Esophagus squamous epithelium (tissue), 5 donors: ENCODE results near the gene ATP11A. TPM values are rescaled to one million over a fixed set of nuclear protein-coding genes. Genes with fewer than 3 reads are reported as not detected.

Experiments
- DNase-seq: peaks from one replicate; lab custom pipeline; 2025; lab: John Stamatoyannopoulos, UW
- H3K27ac ChIP-seq, 4 donors: fragments of 200-600 bp; sonication (generic); one replicate each; pipeline ENCODE4 v1.5.1; 2016 to 2019; ENCODE audit warnings: mild to moderate bottlenecking in 1 of 4
- H3K27me3 ChIP-seq, 4 donors: fragments of 200-600 bp; sonication (generic); 1 replicate in 3 of 4; 2 replicates in 1 of 4; pipeline versions ENCODE4 v1.5.1 to v1.6.0; 2017 to 2021; ENCODE audit warnings: antibody characterized with exemption in 1 of 4
- H3K36me3 ChIP-seq, 3 donors: fragments of 200-600 bp; sonication (generic); one replicate each; pipeline ENCODE4 v1.5.1; 2016 to 2019
- H3K4me1 ChIP-seq, 3 donors: fragments of 200-600 bp; sonication (generic); one replicate each; pipeline ENCODE4 v1.5.1; 2017 to 2019
- H3K4me3 ChIP-seq, 4 donors: fragments of 200-600 bp; sonication (generic); 1 replicate in 3 of 4; 2 replicates in 1 of 4; pipeline ENCODE4 v1.5.1; 2016 to 2019; ENCODE audit warnings: mild to moderate bottlenecking in 2 of 4, moderate library complexity in 1 of 4
- H3K9me3 ChIP-seq, 3 donors: fragments of 200-600 bp; sonication (generic); one replicate each; pipeline ENCODE4 v1.5.1; 2016 to 2019
- CTCF ChIP-seq, 6 experiments: fragments of 450-650 bp in 4 of 6; fragments of 200-600 bp in 2 of 6; sonication (generic) in 2 of 6; IDR thresholded peaks; one replicate each; pipeline ENCODE4 v1.5.1; 2016 to 2019; ENCODE audit warnings: antibody characterized with exemption in 6 of 6, mild to moderate bottlenecking in 4 of 6, moderate library complexity in 4 of 6
- POLR2A ChIP-seq, 4 donors: fragments of 450-650 bp; IDR thresholded peaks; one replicate each; pipeline ENCODE4 v1.6.1; 2017; ENCODE audit warnings: antibody characterized with exemption in 4 of 4, mild to moderate bottlenecking in 4 of 4, moderate library complexity in 3 of 4
- WGBS, 2 donors: methylation state at CpG; one replicate each; pipeline ENCODE4 v1.1.5; 2018; 5-methylcytosine and 5-hydroxymethylcytosine counted together
- intact Hi-C: fragments of 100-400 bp; cut with DNase I; formaldehyde crosslinking; loops from one replicate; pipeline ENCODE4 v1.15.0; 2022
- total RNA-seq, 4 donors: library from RNA; depleted of rRNA; stranded (reverse); fragments of >200 nt; gene quantifications; one replicate each; pipeline ENCODE4 v1.1.0, GENCODE V29; 2016
- donor health status: DM: yes; HTN: yes; CAD: no.

The ATP11A gene
- total RNA-seq, 4 donors from 2014 or later, result 9.6 to 20.0 (median 16.1) TPM

- Histone ChIP-seq H3K27me3 (peaks cover 0 to 55% (median 0%) of the 10 kb centered on the region in 4 donors), H3K4me3 (no peak overlapping the region), H3K27ac (no peak overlapping the region), H3K9me3 (no peaks in the 10 kb centered on the region), H3K4me1 (no peaks in the 10 kb centered on the region), H3K36me3 (no peaks in the 10 kb centered on the region)
- TF ChIP-seq POLR2A (IDR thresholded peaks at IDR 0.05) (no peak), CTCF (IDR thresholded peaks at IDR 0.05) (no peak)
- WGBS, 2 donors, result 86 to 90% methylated on average over 29 of the region's 29 CpGs
- intact Hi-C loops, result no loop called here
- DNase-seq, result no peak
These were observed 227.3 kb downstream of the ATP11A start for GRCh38 chr13:112917056-112917664.

GRCh38 chr13:112917737-112918136, 227.9 kb downstream of the ATP11A start:
- H3K9me3 ChIP-seq, result no peaks in the 10 kb centered on the region
- H3K36me3 ChIP-seq, result no peaks in the 10 kb centered on the region
- no peak overlapping the region for H3K27ac ChIP-seq
- H3K4me3 ChIP-seq, result no peak overlapping the region
- H3K4me1 ChIP-seq, result no peaks in the 10 kb centered on the region
- intact Hi-C loops, result no loop called here
- TF ChIP-seq POLR2A (IDR thresholded peaks at IDR 0.05) (no peak), CTCF (IDR thresholded peaks at IDR 0.05) (no peak)
- DNase-seq, result no peak
- H3K27me3 ChIP-seq, result peaks cover 0 to 52% (median 0%) of the 10 kb centered on the region in 4 donors
- WGBS, 2 donors, result 88 to 91% methylated on average over 3 of the region's 3 CpGs

GRCh38 chr13:112918266-112918665, 228.4 kb downstream of the ATP11A start:
- 73 to 76% methylated on average over 3 to 8 of the region's 8 CpGs for WGBS, 2 donors
- TF ChIP-seq POLR2A (IDR thresholded peaks at IDR 0.05) (no peak), CTCF (IDR thresholded peaks at IDR 0.05) (no peak)
- Histone ChIP-seq H3K4me1 (no peaks in the 10 kb centered on the region), H3K9me3 (no peaks in the 10 kb centered on the region), H3K27ac (no peak overlapping the region), H3K27me3 (peaks cover 0 to 52% (median 0%) of the 10 kb centered on the region in 4 donors), H3K36me3 (no peaks in the 10 kb centered on the region), H3K4me3 (no peak overlapping the region)
- intact Hi-C loops, result no loop called here
- no peak for DNase-seq

GRCh38 chr13:112918746-112919145, 228.9 kb downstream of the ATP11A start:
- Histone ChIP-seq H3K4me1 (no peaks in the 10 kb centered on the region), H3K27ac (no peak overlapping the region), H3K9me3 (no peaks in the 10 kb centered on the region), H3K4me3 (no peak overlapping the region), H3K36me3 (no peaks in the 10 kb centered on the region), H3K27me3 (peaks cover 0 to 57% (median 0%) of the 10 kb centered on the region in 4 donors)
- intact Hi-C loops, result no loop called here
- TF ChIP-seq CTCF (IDR thresholded peaks at IDR 0.05), result no peak
- no peak for DNase-seq
- 82 to 92% methylated on average over 13 of the region's 13 CpGs for WGBS, 2 donors

GRCh38 chr13:112923962-112924361, 234.1 kb downstream of the ATP11A start:
- Histone ChIP-seq H3K27ac (no peak overlapping the region), H3K4me1 (peaks cover 0 to 5% (median 1%) of the 10 kb centered on the region in 3 donors), H3K36me3 (no peaks in the 10 kb centered on the region), H3K27me3 (peaks cover 0 to 38% (median 0%) of the 10 kb centered on the region in 4 donors), H3K9me3 (no peaks in the 10 kb centered on the region), H3K4me3 (no peak overlapping the region)
- intact Hi-C loops, result no loop called here
- no peak for DNase-seq
- TF ChIP-seq CTCF (IDR thresholded peaks at IDR 0.05) (no peak), POLR2A (IDR thresholded peaks at IDR 0.05) (no peak)
- 75 to 76% methylated on average over 12 of the region's 12 CpGs for WGBS, 2 donors
